Esophagus squamous epithelium (tissue), 5 donors: Measurements from ENCODE around the gene LFNG. TPM values are rescaled to one million over a fixed set of nuclear protein-coding genes. Genes with fewer than 3 reads are reported as not detected.

Experiments
- DNase-seq: peaks from one replicate; lab custom pipeline; 2025; lab: John Stamatoyannopoulos, UW
- H3K27ac ChIP-seq, 4 donors: fragments of 200-600 bp; sonication (generic); one replicate each; pipeline ENCODE4 v1.5.1; 2016 to 2019; ENCODE audit warnings: mild to moderate bottlenecking in 1 of 4
- H3K27me3 ChIP-seq, 4 donors: fragments of 200-600 bp; sonication (generic); 1 replicate in 3 of 4; 2 replicates in 1 of 4; pipeline versions ENCODE4 v1.5.1 to v1.6.0; 2017 to 2021; ENCODE audit warnings: antibody characterized with exemption in 1 of 4
- H3K36me3 ChIP-seq, 3 donors: fragments of 200-600 bp; sonication (generic); one replicate each; pipeline ENCODE4 v1.5.1; 2016 to 2019
- H3K4me1 ChIP-seq, 3 donors: fragments of 200-600 bp; sonication (generic); one replicate each; pipeline ENCODE4 v1.5.1; 2017 to 2019
- H3K4me3 ChIP-seq, 4 donors: fragments of 200-600 bp; sonication (generic); 1 replicate in 3 of 4; 2 replicates in 1 of 4; pipeline ENCODE4 v1.5.1; 2016 to 2019; ENCODE audit warnings: mild to moderate bottlenecking in 2 of 4, moderate library complexity in 1 of 4
- H3K9me3 ChIP-seq, 3 donors: fragments of 200-600 bp; sonication (generic); one replicate each; pipeline ENCODE4 v1.5.1; 2016 to 2019
- POLR2A ChIP-seq, 4 donors: fragments of 450-650 bp; IDR thresholded peaks; one replicate each; pipeline ENCODE4 v1.6.1; 2017; ENCODE audit warnings: antibody characterized with exemption in 4 of 4, mild to moderate bottlenecking in 4 of 4, moderate library complexity in 3 of 4
- WGBS, 2 donors: methylation state at CpG; one replicate each; pipeline ENCODE4 v1.1.5; 2018; 5-methylcytosine and 5-hydroxymethylcytosine counted together
- intact Hi-C: fragments of 100-400 bp; cut with DNase I; formaldehyde crosslinking; loops from one replicate; pipeline ENCODE4 v1.15.0; 2022
- total RNA-seq, 4 donors: library from RNA; depleted of rRNA; stranded (reverse); fragments of >200 nt; gene quantifications; one replicate each; pipeline ENCODE4 v1.1.0, GENCODE V29; 2016
- TF ChIP-seq, protein P1 (sequence below), 6 experiments: fragments of 450-650 bp in 4 of 6; fragments of 200-600 bp in 2 of 6; sonication (generic) in 2 of 6; IDR thresholded peaks; one replicate each; pipeline ENCODE4 v1.5.1; 2016 to 2019; ENCODE audit warnings: antibody characterized with exemption in 6 of 6, mild to moderate bottlenecking in 4 of 6, moderate library complexity in 4 of 6
- donor health status: DM: yes; HTN: yes; CAD: no.

LFNG gene
- total RNA-seq, 4 donors from 2014 or later: 6.1 to 17.2 (median 11.9) TPM

DNA sequence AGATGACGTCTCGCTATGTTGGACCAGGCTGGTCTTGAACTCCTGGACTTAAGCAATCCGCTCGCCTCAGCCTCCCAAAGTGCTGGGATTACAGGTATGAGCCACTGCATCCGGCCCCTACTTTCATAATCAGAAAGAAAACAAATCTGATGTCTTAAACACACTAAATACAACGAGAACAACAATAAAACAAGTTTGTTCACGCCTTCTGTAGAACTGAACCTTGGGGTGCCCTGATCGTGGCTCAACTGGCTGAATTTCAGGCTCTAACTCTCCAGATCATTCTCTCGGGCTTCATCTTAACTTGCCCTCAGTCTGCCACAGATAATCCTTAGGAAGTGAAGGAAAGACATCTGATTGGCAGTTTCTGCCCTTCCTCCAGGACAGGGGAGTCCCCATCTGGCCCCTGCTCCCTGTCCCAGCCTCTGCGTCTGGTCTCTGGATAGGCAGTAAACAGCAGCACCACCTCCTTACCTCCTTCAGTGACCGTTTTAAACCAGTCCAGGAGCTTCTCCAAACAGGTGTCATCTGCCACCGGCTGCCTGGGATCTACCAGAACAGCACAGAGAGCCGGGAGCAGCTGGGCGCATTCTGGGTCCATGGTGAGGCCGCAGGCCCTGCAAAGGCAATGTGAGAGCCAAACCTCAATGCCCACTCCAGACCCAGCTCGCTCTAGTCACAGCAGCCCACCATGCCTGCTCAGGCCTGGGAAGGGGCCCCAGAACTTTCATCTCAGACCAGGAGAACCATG is 34.4 kb downstream of the LFNG start:
- peaks cover 17 to 60% (median 32%) of the 10 kb centered on the region in 3 donors for H3K4me1 ChIP-seq
- H3K4me3 ChIP-seq: peak overlapping the region; percentile 75 to 99 (median 83)
- 47 to 55% methylated on average over 10 to 11 of the region's 16 CpGs for WGBS, 2 donors
- H3K27ac ChIP-seq: peak overlapping the region; percentile 95 to 98 (median 97)
- H3K27me3 ChIP-seq: no peaks in the 10 kb centered on the region
- DNase-seq: no peak
- intact Hi-C loops: no loop called here
- no peaks in the 10 kb centered on the region for H3K9me3 ChIP-seq
- H3K36me3 ChIP-seq: peaks cover 0 to 33% (median 0%) of the 10 kb centered on the region in 3 donors
- no peak for TF ChIP-seq POLR2A (IDR thresholded peaks at IDR 0.05)
- TF ChIP-seq, protein P1, sequence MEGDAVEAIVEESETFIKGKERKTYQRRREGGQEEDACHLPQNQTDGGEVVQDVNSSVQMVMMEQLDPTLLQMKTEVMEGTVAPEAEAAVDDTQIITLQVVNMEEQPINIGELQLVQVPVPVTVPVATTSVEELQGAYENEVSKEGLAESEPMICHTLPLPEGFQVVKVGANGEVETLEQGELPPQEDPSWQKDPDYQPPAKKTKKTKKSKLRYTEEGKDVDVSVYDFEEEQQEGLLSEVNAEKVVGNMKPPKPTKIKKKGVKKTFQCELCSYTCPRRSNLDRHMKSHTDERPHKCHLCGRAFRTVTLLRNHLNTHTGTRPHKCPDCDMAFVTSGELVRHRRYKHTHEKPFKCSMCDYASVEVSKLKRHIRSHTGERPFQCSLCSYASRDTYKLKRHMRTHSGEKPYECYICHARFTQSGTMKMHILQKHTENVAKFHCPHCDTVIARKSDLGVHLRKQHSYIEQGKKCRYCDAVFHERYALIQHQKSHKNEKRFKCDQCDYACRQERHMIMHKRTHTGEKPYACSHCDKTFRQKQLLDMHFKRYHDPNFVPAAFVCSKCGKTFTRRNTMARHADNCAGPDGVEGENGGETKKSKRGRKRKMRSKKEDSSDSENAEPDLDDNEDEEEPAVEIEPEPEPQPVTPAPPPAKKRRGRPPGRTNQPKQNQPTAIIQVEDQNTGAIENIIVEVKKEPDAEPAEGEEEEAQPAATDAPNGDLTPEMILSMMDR (IDR thresholded peaks at IDR 0.05): no peak

DNA sequence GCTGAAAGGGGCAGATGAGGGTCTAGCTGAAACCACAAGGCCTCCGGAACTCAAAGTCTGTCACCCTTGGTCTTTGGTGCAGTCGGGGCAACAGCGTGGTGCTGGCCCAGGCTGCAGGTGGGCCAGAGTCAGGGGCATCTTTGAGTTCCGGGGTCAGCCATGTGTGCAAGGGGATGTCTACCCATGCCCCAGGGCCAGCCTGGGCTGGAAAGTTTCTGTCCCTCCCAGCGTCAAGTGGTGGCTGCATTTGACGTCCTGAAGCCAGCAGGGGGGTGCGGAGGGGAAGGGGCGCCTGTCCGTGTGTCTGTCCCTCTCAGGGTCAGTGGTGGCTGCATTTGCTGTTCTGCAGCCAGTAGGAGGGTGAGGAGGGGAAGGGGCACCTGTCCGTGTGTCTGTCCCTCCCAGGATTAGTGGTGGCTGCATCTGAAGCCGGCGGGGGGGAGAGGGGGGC is 35.1 kb downstream of the LFNG start:
- peak overlapping the region; percentile 75 to 99 (median 83) for H3K4me3 ChIP-seq
- TF ChIP-seq POLR2A (IDR thresholded peaks at IDR 0.05): no peak
- TF ChIP-seq, protein P1 (IDR thresholded peaks at IDR 0.05): no peak
- no peaks in the 10 kb centered on the region for H3K9me3 ChIP-seq
- H3K27ac ChIP-seq: peak overlapping the region; percentile 95 to 98 (median 97)
- H3K27me3 ChIP-seq: no peaks in the 10 kb centered on the region
- WGBS, 2 donors: 0 to 2% methylated on average over 4 to 9 of the region's 12 CpGs
- H3K4me1 ChIP-seq: peaks cover 17 to 66% (median 34%) of the 10 kb centered on the region in 3 donors
- peaks cover 0 to 26% (median 0%) of the 10 kb centered on the region in 3 donors for H3K36me3 ChIP-seq
- intact Hi-C loops: no loop called here
- DNase-seq: no peak

DNA sequence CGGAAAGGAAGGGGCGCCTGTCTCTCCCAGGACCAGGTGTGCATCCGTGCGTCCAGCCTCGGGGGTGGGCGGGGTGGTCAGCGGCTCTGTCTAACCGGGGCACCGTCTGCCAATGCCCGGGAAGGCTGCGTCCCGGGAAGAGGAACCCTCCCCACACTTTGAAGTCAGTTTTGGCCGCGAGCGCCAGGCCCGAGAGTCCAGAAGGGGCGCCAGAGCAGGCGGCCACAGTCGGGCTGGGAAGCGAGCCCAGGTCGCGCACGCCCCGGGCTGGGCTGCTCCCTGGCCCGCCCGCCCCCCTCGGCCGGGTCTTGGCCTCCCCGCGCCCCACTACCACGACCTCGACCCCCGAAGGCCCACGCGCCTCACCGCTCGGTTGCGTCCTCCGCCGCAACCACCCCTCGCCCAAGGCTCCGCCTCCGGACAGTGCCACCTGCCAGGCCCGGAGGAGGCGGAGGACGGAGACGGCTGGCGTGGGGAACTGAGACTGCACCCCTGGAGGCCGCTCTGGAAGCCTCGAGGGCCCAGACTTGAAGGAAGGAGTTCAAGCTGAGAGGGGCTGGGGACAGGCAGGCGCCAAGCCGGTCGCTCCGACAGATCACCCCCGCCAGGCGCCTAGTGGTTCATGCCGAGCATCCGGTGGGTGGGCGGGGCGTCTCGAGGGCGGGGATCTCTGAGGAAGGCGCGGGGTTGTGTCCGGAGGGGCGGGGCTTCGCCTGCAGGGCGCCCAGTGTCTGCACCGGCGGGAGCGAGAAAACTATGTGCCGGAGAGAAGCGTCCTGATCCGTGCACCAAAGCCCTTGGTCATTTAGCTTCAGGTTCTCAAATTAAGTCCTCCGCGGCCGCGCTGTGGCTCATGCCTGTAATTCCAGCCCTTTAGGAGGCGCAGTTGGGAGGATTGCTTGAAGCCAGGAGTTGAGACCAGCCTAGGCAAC is 35.8 kb downstream of the LFNG start, which contains the start of gene BRAT1:
BRAT1 (minus strand) TSS at position 404 of the 932 bp plus-strand sequence. CDS start 1,093 bp downstream, outside the sequence.
- TF ChIP-seq, protein P1 (IDR thresholded peaks at IDR 0.05): peak in 3 of 6 experiments; percentile 15 to 42 (median 28)
- TF ChIP-seq POLR2A (IDR thresholded peaks at IDR 0.05): peak in 2 of 4 donors; percentile 56 to 77
- Histone ChIP-seq H3K4me3 (peak within 1 kb of the TSS; percentile 75 to 99 (median 83)), H3K27me3 (no peaks in the 10 kb centered on the region), H3K9me3 (no peaks in the 10 kb centered on the region), H3K27ac (peak within 1 kb of the TSS; percentile 95 to 98 (median 97)), H3K36me3 (peaks cover 0 to 20% (median 0%) of the 10 kb centered on the region in 3 donors), H3K4me1 (peaks cover 24 to 73% (median 41%) of the 10 kb centered on the region in 3 donors)
- intact Hi-C loops: no loop called here
- peak; percentile 88 for DNase-seq
- 0 to 3% methylated on average over 8 of the region's 79 CpGs for WGBS, 2 donors

DNA sequence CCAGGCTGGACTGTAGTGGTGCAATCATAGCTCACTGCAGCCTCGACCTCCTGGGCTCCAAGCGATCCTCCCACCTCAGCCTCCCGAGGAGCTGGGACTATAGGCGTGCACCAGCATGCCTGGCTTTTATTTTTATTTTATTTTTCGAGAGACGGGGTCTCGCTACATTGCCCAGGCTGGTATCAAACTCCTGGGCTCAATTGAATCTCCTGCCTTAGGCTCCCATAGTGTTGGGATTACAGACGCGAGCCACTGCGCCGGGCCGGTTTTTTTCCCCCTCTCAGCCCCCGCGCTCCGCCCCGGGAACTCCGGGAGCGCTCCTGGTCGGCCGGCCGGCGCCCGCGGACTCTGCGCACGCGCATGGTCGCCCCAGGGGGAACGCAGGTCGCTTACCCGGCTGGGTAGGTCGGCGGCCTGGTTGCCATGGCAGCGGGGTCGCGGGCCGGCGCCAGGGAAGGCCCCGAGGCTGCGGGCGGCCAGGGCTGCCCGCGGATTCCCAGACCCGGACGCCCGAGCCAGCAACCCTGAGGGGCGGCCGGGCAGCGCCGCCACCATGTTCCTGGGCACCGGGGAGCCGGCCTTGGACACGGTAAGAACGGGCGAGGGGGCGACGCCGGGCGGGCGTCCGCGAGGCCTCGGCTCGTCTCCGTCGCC is 39.2 kb downstream of the LFNG start, which contains the start of gene IQCE:
IQCE (plus strand) TSS at position 351 of the 654 bp plus-strand sequence; CDS start at position 554, 203 bp downstream.
- H3K36me3 ChIP-seq: no peaks in the 10 kb centered on the region
- peaks cover 23 to 58% (median 31%) of the 10 kb centered on the region in 3 donors for H3K4me1 ChIP-seq
- 3% methylated on average over 7 to 9 of the region's 66 CpGs for WGBS, 2 donors
- no peak for DNase-seq
- H3K27me3 ChIP-seq: no peaks in the 10 kb centered on the region
- intact Hi-C loops: no loop called here
- peak in 1 of 4 donors; percentile 25 for TF ChIP-seq POLR2A (IDR thresholded peaks at IDR 0.05)
- TF ChIP-seq, protein P1 (IDR thresholded peaks at IDR 0.05): peak in 1 of 6 experiments; percentile 33
- peak within 1 kb of the TSS; percentile 59 to 99 (median 90) for H3K4me3 ChIP-seq
- H3K27ac ChIP-seq: peak within 1 kb of the TSS; percentile 44 to 81 (median 70)
- H3K9me3 ChIP-seq: no peaks in the 10 kb centered on the region
